Fibroblast of pulmonary artery (primary cell): ENCODE results near the gene PTGES3L.

ENCODE experiments used
- DNase-seq: peaks from one replicate; pipeline ENCODE4 v3.0.0-alpha.2; 2010; ENCODE audit warnings: low read depth
- H3K4me3 ChIP-seq: replicated peaks from 2 replicates; pipeline ENCODE4 v1.5.1; 2011; ENCODE audit warnings: low read depth, mild to moderate bottlenecking, control low read depth, low read length, moderate library complexity
- TF ChIP-seq, protein P1 (sequence below): IDR thresholded peaks from 2 replicates; pipeline ENCODE4 v1.5.1; 2011; ENCODE audit warnings: mild to moderate bottlenecking, control low read depth, low read length, inconsistent platforms; ENCODE audit errors: missing control alignments

PTGES3L gene

DNA sequence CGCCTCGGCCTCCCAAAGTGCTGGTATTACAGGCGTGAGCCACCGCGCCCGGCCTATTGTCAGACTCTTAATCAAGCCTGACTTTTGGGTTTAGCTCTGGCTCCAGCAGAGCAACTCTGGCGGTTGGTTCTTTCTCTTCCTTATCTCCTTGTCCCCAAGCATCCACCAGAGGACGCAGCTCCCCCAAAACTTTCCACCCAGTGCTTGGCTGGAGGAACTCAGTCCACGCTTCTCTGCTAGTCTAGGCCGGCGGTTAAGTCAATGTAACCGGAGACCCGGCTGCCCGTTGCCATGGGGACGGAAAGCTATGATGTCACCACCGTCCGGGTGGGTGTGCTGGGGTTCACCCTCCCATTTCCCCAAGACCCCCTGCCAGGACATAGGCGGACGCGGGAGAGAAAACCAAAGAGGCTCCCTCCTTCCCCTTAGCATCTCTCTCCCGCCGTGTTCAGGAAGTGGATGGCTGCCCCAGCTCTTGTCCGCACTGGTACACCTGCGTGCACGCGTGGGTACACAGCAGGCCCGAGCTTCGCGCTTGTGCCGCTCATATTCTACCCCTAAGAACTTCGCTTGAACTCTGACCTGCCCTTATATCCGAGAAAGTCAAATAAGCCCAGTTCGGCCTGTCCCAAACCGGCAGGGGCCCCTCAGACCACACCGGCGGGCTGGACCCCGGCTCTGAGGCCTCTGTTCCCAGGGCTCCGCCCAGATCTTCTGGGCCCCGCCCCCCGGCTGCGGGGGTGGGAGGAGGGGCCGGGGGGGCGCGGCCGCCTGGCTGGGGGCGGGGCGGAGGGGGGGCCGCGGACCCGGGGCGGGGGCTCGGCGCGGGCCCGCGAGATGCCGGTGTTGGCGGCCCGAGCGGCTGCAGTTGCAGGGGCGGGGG lies 44.8 kb upstream of the PTGES3L start, which contains the start of gene RND2:
Gene RND2, plus strand, starts transcription at position 825 of the 883 bp plus-strand sequence. CDS start 117 bp downstream, outside the sequence.
- H3K4me3 ChIP-seq, result peak within 1 kb of the TSS; percentile 64
- peak; percentile 96 for DNase-seq
- TF ChIP-seq, protein P1, sequence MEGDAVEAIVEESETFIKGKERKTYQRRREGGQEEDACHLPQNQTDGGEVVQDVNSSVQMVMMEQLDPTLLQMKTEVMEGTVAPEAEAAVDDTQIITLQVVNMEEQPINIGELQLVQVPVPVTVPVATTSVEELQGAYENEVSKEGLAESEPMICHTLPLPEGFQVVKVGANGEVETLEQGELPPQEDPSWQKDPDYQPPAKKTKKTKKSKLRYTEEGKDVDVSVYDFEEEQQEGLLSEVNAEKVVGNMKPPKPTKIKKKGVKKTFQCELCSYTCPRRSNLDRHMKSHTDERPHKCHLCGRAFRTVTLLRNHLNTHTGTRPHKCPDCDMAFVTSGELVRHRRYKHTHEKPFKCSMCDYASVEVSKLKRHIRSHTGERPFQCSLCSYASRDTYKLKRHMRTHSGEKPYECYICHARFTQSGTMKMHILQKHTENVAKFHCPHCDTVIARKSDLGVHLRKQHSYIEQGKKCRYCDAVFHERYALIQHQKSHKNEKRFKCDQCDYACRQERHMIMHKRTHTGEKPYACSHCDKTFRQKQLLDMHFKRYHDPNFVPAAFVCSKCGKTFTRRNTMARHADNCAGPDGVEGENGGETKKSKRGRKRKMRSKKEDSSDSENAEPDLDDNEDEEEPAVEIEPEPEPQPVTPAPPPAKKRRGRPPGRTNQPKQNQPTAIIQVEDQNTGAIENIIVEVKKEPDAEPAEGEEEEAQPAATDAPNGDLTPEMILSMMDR, result peak; percentile 77

DNA sequence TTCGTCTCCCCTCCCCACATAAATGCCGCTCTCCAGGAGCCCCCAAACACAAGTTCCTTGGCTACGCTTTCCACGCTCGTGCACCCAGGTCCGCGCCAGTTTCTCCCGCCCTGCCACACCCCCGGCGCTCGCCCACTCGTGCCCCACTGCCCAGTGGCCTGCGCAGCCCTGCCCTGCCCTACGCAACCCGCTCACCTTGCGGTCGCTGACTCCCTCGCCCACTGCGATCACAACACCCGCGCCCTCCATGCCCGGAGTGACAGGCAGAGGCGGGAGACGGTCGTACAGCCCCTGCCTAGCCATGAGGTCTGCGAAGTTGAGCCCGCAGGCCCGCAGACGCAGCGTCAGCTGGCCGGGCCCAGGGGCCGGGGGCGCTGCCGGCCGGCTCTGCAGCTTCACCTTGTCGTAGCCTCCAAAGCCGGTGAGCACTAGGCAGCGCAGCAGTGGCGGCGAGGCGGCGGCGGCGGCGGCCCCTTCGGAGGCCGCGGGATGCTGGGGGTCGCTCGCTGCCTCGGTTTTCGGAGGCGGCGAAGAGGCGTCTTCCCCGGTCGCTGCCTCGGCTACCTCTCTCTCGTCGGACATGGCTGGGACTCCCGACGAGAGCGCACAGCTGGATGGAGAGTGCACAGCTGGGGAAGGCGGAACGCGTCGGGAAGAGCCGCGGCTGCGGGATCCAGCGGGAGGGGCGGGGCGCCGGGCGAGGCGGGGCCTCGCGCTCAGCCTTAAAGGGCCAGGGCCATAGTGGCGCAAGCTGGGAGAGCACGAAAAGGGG lies 42.0 kb upstream of the PTGES3L start, which contains the start of gene VAT1:
Gene VAT1, minus strand, starts transcription at position 645 of the 772 bp plus-strand sequence. Its CDS starts 63 bp downstream, at position 582.
- peak within 1 kb of the TSS; percentile 97 for H3K4me3 ChIP-seq
- DNase-seq, result peak; percentile 78
- TF ChIP-seq, protein P1, result no peak

DNA sequence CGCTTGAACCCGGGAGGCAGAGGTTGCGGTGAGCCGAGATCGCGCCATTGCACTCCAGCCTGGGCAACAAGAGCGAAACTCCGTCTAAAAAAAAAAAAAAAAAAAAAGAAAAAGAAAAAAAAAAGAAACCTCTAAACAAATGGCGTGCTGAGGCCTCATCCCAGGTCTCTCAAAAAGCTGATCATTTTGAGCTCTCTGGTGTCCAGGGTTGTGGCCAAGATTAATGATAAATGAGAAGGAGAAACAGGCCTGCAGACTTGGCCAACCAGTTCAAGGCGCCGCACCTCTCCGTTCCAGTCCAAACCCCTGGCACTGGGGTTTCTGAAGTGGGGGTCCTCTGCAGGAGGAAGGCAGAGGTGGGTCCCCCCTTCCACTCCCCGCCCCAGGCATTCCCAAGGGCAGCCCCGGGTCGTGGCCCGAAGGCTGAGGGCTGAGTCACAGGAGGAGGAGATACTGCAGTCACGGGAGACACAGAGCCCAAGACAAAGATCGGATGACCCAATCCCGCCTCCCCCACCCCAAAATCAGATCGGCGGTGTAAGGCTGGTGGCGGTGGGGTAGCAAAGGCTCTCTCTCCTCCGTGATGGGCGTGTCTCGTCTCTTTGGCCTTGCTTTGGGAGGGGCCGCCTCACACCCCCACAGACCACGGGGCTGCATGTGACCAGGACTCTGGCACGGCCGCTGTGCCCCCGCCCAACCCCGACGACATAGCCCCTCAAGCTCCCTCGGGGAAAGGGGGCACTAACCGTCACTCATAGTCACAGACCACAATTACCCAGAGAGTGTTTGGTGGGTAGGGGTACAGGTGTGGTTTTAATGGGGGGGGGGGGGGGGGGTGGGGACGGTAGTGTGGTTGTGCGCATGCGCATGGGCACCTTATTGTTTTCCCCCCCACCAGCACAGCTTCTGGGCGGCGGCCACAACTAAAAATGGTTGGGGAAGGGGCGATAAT lies 41.2 kb upstream of the PTGES3L start:
- DNase-seq, result peak; percentile 76

DNA sequence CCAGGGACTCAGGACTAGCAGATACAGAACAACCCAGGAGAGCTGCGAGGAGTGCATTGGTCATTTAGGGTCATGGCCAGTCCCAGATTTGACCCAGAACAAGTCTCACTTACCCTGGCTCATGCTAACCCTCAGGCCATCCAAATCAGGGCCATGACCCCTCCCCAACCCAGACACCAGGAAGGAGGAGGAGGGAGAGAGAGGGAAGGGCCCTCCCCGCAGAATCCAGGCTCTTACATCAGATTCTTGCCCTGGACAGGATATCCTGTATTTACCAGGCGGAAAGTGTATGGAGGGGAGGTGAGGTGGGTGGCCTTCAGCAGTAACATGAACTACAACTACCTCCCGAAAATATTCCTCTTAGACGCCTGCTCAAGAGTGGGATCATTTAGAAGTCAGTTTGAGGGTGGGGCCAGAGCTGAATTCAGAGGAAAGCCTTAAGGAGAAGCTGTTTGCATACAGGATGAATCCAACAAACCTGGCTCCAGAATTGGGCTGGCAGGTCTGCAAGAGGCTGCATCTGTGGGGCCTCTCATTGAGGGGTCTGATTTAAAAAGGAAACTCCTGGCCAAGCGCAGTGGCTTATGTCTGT lies 40.2 kb upstream of the PTGES3L start:
- peak; percentile 60 for DNase-seq
- TF ChIP-seq, protein P1, result no peak
- H3K4me3 ChIP-seq, result peak overlapping the region; percentile 97

More for the DNA sequence above, 41.2 kb upstream of the PTGES3L start:
- TF ChIP-seq, protein P1, result no peak
- peak overlapping the region; percentile 97 for H3K4me3 ChIP-seq

DNA sequence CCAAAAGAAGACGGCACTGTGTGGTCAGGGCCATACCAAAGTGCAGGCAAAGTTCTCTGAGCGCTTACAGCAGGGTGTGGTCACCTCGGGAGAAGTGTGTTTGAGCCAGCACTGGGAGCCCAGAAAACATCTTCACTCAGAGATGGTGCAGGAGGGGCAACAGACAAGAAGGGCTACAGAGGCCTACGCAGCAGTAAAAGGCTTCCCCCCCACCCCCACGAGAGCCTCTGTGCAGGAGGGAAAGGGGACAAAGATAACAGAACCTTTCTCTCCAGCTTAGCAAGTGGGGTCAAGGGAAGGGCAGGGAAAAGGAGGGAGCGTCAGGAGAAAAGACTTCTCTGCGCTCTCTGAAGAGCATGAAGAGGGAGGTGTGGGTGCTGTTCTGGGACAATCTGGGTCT lies 39.5 kb upstream of the PTGES3L start:
- peak overlapping the region; percentile 97 for H3K4me3 ChIP-seq
- TF ChIP-seq, protein P1, result no peak
- DNase-seq, result no peak

DNA sequence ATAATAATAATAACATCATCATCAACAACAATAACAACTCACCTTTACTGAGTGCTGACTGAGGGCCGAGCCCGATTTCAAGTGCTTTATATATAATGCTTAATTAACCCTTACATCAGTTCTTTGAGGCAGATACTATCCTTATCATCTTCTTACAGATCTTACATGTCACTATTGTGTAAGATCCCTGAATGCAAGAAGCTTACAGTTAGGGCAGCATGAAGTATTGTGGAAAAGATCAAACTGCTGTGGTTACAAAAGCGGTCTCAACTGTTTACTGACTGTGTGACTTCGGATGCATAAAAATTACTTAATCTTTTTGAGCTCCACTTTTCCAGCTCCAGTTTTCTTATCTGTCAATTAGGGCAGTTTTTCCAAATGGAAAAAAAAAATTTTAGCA lies 39.1 kb upstream of the PTGES3L start:
- peak; percentile 31 for DNase-seq
- TF ChIP-seq, protein P1, result no peak
- H3K4me3 ChIP-seq, result peak overlapping the region; percentile 9
